ENCODE measurements around the gene EPB41L4B. TPM values are rescaled to one million over a fixed set of nuclear protein-coding genes. Genes with fewer than 3 reads are reported as not detected.

EPB41L4B gene
- total and polyA plus RNA-seq, 2 donors (not counting 1 experiment from before 2014, with no cell fraction given), result 0.56 to 2.8 TPM

DNA sequence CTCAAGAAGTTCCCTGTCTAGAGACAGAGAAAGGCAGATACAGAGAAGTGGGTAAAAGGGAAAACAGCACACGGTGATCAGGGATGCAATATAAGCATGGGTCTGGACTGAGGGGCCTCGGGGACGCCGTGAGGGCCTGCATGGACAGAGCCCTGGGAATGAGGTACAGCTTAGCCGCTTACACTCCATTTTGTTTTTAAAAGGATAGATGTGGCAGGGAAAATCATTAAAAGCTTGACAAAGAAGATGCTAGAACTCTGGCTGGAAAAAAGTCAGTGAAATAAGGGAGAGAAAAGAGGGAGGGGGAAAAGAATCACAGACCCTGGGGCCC, 69.1 kb downstream of the EPB41L4B start:
- no peak for TF ChIP-seq EZH2 (IDR thresholded peaks at IDR 0.05; ENCODE audit: low read length, missing control alignments)
- TF ChIP-seq, protein P1, sequence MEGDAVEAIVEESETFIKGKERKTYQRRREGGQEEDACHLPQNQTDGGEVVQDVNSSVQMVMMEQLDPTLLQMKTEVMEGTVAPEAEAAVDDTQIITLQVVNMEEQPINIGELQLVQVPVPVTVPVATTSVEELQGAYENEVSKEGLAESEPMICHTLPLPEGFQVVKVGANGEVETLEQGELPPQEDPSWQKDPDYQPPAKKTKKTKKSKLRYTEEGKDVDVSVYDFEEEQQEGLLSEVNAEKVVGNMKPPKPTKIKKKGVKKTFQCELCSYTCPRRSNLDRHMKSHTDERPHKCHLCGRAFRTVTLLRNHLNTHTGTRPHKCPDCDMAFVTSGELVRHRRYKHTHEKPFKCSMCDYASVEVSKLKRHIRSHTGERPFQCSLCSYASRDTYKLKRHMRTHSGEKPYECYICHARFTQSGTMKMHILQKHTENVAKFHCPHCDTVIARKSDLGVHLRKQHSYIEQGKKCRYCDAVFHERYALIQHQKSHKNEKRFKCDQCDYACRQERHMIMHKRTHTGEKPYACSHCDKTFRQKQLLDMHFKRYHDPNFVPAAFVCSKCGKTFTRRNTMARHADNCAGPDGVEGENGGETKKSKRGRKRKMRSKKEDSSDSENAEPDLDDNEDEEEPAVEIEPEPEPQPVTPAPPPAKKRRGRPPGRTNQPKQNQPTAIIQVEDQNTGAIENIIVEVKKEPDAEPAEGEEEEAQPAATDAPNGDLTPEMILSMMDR (conservative IDR thresholded peaks at IDR 0.05 in 1 of 2, IDR thresholded peaks at IDR 0.05 in 1 of 2; ENCODE audit: low read depth in 1 of 2, low read length in 2 of 2), result no peak
- no peak overlapping the region for H2AFZ ChIP-seq (ENCODE audit: low read length)
- H3K36me3 ChIP-seq (ENCODE audit: control insufficient read depth, insufficient read depth, low read length), result no peaks in the 10 kb centered on the region
- peaks cover 7% of the 10 kb centered on the region for H3K4me1 ChIP-seq (ENCODE audit: control insufficient read depth, extremely low read depth, insufficient read depth, low read length)
- no peak overlapping the region for H3K4me3 ChIP-seq (replicated peaks in 1 of 4; ENCODE audit: control extremely low read depth in 1 of 4, insufficient read depth in 1 of 4, low read depth in 3 of 4, low read length in 4 of 4)
- no peaks in the 10 kb centered on the region for H3K27me3 ChIP-seq (ENCODE audit: control insufficient read depth, insufficient read depth, low read length)
- no peaks in the 10 kb centered on the region for H3K79me2 ChIP-seq (ENCODE audit: control insufficient read depth, insufficient read depth, low read length)
- no peak overlapping the region for H3K4me2 ChIP-seq (ENCODE audit: extremely low read depth, insufficient read depth, low read length)
- no peak overlapping the region for H3K27ac ChIP-seq (ENCODE audit: insufficient read depth, low read length)
- H3K9ac ChIP-seq (ENCODE audit: insufficient read depth, low read length), result no peak overlapping the region
- no peaks in the 10 kb centered on the region for H4K20me1 ChIP-seq (ENCODE audit: control insufficient read depth, extremely low read depth, insufficient read depth, low read length)
- DNase-seq (ENCODE audit: low read depth in 2 of 2), result no peak
- no peaks in the 10 kb centered on the region for H3K9me3 ChIP-seq (ENCODE audit: control insufficient read depth, insufficient read depth, low read depth, low read length)

DNA sequence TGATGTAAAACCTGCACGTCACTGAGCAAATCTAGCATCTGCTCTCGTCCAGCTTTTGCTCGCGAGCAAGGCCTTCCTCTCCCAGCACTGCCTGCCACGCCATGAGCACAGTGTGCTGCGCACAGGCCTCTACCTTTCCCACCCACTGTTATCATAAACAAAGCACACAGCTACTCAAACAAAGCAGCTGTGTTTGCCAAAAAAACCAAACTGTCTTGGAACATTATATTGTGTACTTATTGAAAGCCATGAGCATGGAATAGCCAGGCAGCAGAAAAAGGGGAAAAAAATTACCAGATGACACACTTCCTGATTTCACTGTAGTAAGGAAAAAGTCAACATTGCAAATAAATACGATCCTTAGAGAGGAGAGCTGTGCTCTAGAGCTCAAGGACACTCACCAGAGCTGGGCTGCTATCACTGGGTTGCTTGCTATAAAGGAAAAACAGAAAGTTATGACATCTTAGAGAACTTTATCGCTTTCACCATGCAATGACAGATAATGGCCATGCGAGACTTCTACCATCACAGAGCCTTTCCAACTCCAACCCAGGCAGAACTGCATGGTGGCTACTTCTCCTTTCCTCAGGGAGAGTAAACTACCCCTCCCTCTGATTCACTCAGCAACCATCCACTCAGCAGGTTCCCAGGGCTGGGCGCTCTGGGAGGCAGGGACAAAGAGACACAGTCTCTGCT, 69.6 kb downstream of the EPB41L4B start:
- Histone ChIP-seq H3K27me3 (ENCODE audit: control insufficient read depth, insufficient read depth, low read length) (no peaks in the 10 kb centered on the region), H4K20me1 (ENCODE audit: control insufficient read depth, extremely low read depth, insufficient read depth, low read length) (no peaks in the 10 kb centered on the region), H3K4me3 (replicated peaks in 1 of 4; ENCODE audit: control extremely low read depth in 1 of 4, insufficient read depth in 1 of 4, low read depth in 3 of 4, low read length in 4 of 4) (no peak overlapping the region), H3K4me1 (ENCODE audit: control insufficient read depth, extremely low read depth, insufficient read depth, low read length) (peaks cover 7% of the 10 kb centered on the region), H3K9me3 (ENCODE audit: control insufficient read depth, insufficient read depth, low read depth, low read length) (no peaks in the 10 kb centered on the region), H3K27ac (ENCODE audit: insufficient read depth, low read length) (no peak overlapping the region), H3K36me3 (ENCODE audit: control insufficient read depth, insufficient read depth, low read length) (no peaks in the 10 kb centered on the region), H3K79me2 (ENCODE audit: control insufficient read depth, insufficient read depth, low read length) (no peaks in the 10 kb centered on the region), H3K9ac (ENCODE audit: insufficient read depth, low read length) (no peak overlapping the region), H2AFZ (ENCODE audit: low read length) (no peak overlapping the region), H3K4me2 (ENCODE audit: extremely low read depth, insufficient read depth, low read length) (no peak overlapping the region)
- DNase-seq (ENCODE audit: low read depth in 2 of 2), result peak; percentile 44 to 62
- TF ChIP-seq, protein P1 (conservative IDR thresholded peaks at IDR 0.05 in 1 of 2, IDR thresholded peaks at IDR 0.05 in 1 of 2; ENCODE audit: low read depth in 1 of 2, low read length in 2 of 2), result no peak
- no peak for TF ChIP-seq EZH2 (IDR thresholded peaks at IDR 0.05; ENCODE audit: low read length, missing control alignments)

DNA sequence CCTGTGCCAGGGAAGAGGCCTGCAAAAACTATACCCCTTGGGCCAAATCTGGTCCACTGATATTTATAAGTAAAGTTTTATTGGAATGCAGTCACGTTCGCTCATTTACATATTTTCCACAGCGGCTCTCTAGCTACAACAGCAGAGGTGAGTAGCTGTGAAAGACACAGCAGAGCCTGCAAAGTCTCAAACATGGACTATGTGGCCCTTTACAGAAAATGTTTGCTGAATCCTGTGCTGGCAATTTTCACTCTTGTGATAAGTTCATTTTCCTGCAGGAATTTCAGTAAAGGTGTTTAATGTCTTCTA, 70.1 kb downstream of the EPB41L4B start:
- H3K79me2 ChIP-seq (ENCODE audit: control insufficient read depth, insufficient read depth, low read length), result no peaks in the 10 kb centered on the region
- H3K9me3 ChIP-seq (ENCODE audit: control insufficient read depth, insufficient read depth, low read depth, low read length), result no peaks in the 10 kb centered on the region
- H4K20me1 ChIP-seq (ENCODE audit: control insufficient read depth, extremely low read depth, insufficient read depth, low read length), result no peaks in the 10 kb centered on the region
- H3K27ac ChIP-seq (ENCODE audit: insufficient read depth, low read length), result no peak overlapping the region
- peaks cover 7% of the 10 kb centered on the region for H3K4me1 ChIP-seq (ENCODE audit: control insufficient read depth, extremely low read depth, insufficient read depth, low read length)
- no peak for DNase-seq (ENCODE audit: low read depth in 2 of 2)
- no peak overlapping the region for H3K4me2 ChIP-seq (ENCODE audit: extremely low read depth, insufficient read depth, low read length)
- TF ChIP-seq EZH2 (IDR thresholded peaks at IDR 0.05; ENCODE audit: low read length, missing control alignments), result no peak
- TF ChIP-seq, protein P1 (conservative IDR thresholded peaks at IDR 0.05 in 1 of 2, IDR thresholded peaks at IDR 0.05 in 1 of 2; ENCODE audit: low read depth in 1 of 2, low read length in 2 of 2), result no peak
- no peak overlapping the region for H2AFZ ChIP-seq (ENCODE audit: low read length)
- no peak overlapping the region for H3K4me3 ChIP-seq (replicated peaks in 1 of 4; ENCODE audit: control extremely low read depth in 1 of 4, insufficient read depth in 1 of 4, low read depth in 3 of 4, low read length in 4 of 4)
- H3K27me3 ChIP-seq (ENCODE audit: control insufficient read depth, insufficient read depth, low read length), result no peaks in the 10 kb centered on the region
- H3K36me3 ChIP-seq (ENCODE audit: control insufficient read depth, insufficient read depth, low read length), result no peaks in the 10 kb centered on the region
- H3K9ac ChIP-seq (ENCODE audit: insufficient read depth, low read length), result no peak overlapping the region
